ENCODE measurements around the gene TNNT2. TPM values are rescaled to one million over a fixed set of nuclear protein-coding genes. Genes with fewer than 3 reads are reported as not detected.

The TNNT2 gene
- total RNA-seq, 1 experiment from 2014 or later = not detected

- intact Hi-C loops (cut with micrococcal nuclease; ENCODE audit: unreplicated experiment) = no loop called here
- POLR2A ChIA-PET = no interaction called here
- ATAC-seq (no peak), DNase-seq (ENCODE audit: low read depth, low spot score) (no peak)
- no TSS peak for BruUV-seq (replicated peaks)
- Histone ChIP-seq H3K27ac (ENCODE audit: low read length) (no peak overlapping the region), H3K36me3 (ENCODE audit: control insufficient read depth, insufficient read depth, low read length) (no peaks in the 10 kb centered on the region), H3K27me3 (ENCODE audit: control insufficient read depth, insufficient read depth, low read length) (peaks cover 18% of the 10 kb centered on the region), H3K9me3 (ENCODE audit: control insufficient read depth, insufficient read depth, low read depth, low read length) (no peaks in the 10 kb centered on the region), H3K4me1 (ENCODE audit: control insufficient read depth, insufficient read depth, low read length) (no peaks in the 10 kb centered on the region), H3K4me3 (ENCODE audit: low read depth in 2 of 2, low read length in 2 of 2) (no peak overlapping the region)
- no peak for TF ChIP-seq POLR2AphosphoS5 (IDR thresholded peaks at IDR 0.05; ENCODE audit: low read depth, low read length)
- no peak for TF ChIP-seq SIN3A (IDR thresholded peaks at IDR 0.05; ENCODE audit: borderline replicate concordance, insufficient read depth, low read depth, low read length)
- TF ChIP-seq TCF7L2 (IDR thresholded peaks at IDR 0.05; ENCODE audit: low read depth, low read length) = no peak
- TF ChIP-seq REST (IDR thresholded peaks at IDR 0.05; ENCODE audit: insufficient read depth in 1 of 2, low read depth in 2 of 2, low read length in 1 of 2) = no peak
- no peak for TF ChIP-seq CTCF (IDR thresholded peaks at IDR 0.05)
- CTCF ChIA-PET = no interaction called here
- in situ Hi-C loops (cut with HindIII; ENCODE audit: low pct_unique_long_range_greater_than_20kb, low sequenced_read_pairs) = no loop called here
These were observed 7.0 kb downstream of the TNNT2 start for GRCh38 chr1:201370500-201370899.

- Histone ChIP-seq H3K9me3 (ENCODE audit: control insufficient read depth, insufficient read depth, low read depth, low read length) (no peaks in the 10 kb centered on the region), H3K27me3 (ENCODE audit: control insufficient read depth, insufficient read depth, low read length) (peaks cover 15% of the 10 kb centered on the region), H3K36me3 (ENCODE audit: control insufficient read depth, insufficient read depth, low read length) (no peaks in the 10 kb centered on the region), H3K27ac (ENCODE audit: low read length) (no peak overlapping the region), H3K4me3 (ENCODE audit: low read depth in 2 of 2, low read length in 2 of 2) (no peak overlapping the region), H3K4me1 (ENCODE audit: control insufficient read depth, insufficient read depth, low read length) (no peaks in the 10 kb centered on the region)
- intact Hi-C loops (cut with micrococcal nuclease; ENCODE audit: unreplicated experiment) = no loop called here
- DNase-seq (ENCODE audit: low read depth, low spot score) (no peak), ATAC-seq (no peak)
- BruUV-seq (replicated peaks) = no TSS peak
- POLR2A ChIA-PET = no interaction called here
- in situ Hi-C loops (cut with HindIII; ENCODE audit: low pct_unique_long_range_greater_than_20kb, low sequenced_read_pairs) = no loop called here
- CTCF ChIA-PET = no interaction called here
- TF ChIP-seq CTCF (IDR thresholded peaks at IDR 0.05) (no peak), SIN3A (IDR thresholded peaks at IDR 0.05; ENCODE audit: borderline replicate concordance, insufficient read depth, low read depth, low read length) (no peak), TCF7L2 (IDR thresholded peaks at IDR 0.05; ENCODE audit: low read depth, low read length) (no peak)
These were observed 8.3 kb downstream of the TNNT2 start for GRCh38 chr1:201369209-201369608.

Measured in Panc1 (cell line).